Stimulated activated CD4-positive, alpha-beta T cell treated with anti-CD3 and anti-CD28 coated beads, TNF-alpha, amount 100 ng/mL, for 4 hours (primary cell): ENCODE data around the gene SNAP91.
"Not testable (repeated sequence)": the region's sequence is repeated elsewhere in the genome, so short reads cannot be mapped to it uniquely, and the experiment has no call there.

ENCODE experiments used
- DNase-seq, 3 experiments: peaks; one replicate each; pipeline ENCODE4 v3.0.0-alpha.2; 2020; ENCODE audit warnings: low read depth in 3 of 3

SNAP91 gene

DNA sequence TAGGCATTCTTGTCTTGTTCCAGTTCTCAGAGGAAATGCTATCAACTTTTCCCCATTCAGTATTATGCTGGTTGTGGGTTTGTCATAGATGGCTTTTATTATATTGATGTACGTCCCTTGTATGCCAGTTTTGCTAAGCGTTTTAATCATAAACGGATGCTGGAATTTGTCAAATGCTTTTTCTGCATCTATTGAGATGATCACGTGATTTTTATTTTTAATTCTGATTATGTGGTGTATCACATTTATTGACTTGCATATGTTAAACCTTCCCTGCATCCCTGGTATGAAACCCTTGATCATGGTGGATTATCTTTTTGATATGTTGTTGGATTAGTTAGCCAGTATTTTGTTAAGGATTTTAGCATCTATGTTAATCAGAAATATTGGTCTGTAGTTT, 79.0 kb downstream of the SNAP91 start:
- not testable (repeated sequence) for DNase-seq

DNA sequence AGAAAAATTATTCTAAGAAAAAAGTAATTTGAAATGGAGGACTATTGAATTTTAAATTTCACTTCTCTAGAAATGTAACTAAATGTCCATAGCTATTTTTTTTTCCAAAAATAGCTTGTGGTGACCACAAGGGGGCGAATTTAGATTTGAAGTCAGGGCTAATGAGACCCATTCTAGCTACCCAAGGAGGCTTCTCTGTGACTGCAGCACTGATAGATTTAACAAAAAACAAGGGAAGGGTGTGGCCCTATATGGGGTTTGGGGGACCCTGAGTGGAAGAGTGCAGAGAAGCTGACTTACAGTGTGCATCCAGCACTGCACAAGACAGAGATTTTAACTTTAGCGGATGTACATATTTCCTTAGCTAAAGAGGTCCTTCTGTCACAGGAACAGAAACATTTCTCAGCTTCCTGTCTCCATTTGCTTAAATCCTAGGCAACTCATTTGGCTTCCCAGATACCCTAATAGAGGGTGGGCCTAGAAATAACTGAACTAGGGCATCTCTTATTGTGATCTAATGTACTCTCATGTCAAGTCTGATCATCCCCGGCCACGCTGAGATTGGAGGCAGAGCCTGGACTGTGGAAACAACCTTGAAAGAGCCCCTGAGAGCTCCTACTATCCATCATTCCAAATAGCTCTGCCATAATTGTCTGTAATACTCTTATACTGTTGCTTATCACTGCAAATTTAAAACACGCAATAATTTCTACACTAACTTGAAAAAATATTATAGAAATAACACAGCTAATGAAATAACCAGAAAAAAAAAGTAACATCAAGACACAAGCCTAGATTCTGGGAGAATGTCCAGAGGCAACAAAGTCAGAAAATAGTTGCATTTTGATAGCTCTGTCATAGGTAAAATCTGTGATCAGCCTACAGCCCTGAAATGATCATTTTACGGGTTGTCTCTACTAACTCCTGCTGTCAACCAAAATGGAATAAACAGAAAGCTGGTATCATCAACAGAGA, 93.6 kb downstream of the SNAP91 start:
- DNase-seq, result no peak

DNA sequence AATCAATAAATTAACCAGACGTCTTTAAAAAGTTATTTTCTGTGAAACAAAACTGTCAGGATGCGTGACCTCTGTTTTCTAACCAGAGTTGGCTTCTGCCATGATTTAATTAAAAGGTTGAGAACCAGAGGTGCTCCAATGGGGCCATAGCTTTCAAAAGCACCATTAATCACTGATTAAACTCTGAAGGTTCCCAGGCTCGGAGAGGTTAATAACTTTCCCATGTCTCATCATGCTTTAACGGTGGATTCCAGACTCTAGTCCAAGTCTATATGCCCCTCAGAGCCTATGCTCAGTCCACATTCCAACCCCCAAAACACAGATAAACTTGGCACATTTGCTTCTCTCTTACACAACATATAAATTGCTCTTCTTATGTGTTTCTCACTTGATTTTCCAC, 95.5 kb downstream of the SNAP91 start:
- DNase-seq, result no peak

DNA sequence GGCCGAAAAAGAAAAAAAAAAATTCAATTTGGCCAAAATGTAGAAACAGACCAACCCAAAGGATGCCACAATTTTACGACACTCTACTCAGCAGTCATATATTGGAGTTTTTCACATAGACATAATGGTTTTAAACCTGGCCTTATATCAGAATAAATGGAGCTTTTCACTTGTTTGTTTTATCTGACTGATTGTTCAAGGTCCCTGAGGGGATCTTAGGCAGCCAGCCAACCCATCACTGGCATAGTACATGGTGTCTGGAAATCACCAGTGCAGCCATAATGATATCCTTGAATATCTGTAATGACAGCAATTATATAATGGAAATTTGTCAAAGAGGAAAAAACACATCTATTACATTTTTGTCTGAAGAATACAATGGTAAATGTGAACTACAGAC, 99.7 kb downstream of the SNAP91 start:
- DNase-seq, result no peak

DNA sequence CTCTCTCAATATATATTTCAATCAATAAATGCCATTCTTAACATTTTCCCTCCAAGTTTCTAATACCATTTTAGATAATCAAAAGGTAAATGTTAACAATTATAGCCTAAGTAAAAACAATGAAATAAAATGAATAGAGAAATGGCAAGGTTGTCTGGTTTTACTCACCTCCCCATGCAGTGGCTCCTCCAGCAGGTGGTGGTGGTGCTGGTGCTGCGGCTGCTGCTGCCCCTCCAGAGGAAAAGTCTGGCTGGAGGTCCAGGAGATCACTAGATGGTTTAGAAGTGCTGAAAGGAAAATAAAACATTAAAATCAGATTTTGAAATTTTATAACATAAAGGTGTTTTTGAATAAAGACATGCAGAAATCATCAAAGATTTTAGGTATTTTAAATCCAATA, 103.4 kb downstream of the SNAP91 start:
- DNase-seq, result no peak

DNA sequence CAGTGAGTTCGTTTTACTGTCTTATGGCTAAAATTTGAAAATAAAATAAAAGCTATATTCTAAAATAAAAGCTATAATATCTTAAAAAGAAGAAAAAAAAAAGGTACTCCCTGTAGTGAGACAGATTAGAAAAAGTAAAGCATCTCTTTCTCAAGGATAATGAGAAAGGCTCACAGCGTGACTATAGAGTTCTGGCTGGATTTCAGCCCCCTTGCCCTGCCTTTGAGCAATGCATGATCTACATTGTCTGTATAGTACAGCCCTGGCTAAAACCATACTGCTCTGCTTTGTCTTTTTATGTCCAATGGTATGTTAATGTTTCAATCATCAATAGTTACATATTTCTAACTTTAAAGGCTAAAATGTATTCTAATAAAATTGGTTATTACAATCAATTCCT, 105.3 kb downstream of the SNAP91 start:
- no peak for DNase-seq

DNA sequence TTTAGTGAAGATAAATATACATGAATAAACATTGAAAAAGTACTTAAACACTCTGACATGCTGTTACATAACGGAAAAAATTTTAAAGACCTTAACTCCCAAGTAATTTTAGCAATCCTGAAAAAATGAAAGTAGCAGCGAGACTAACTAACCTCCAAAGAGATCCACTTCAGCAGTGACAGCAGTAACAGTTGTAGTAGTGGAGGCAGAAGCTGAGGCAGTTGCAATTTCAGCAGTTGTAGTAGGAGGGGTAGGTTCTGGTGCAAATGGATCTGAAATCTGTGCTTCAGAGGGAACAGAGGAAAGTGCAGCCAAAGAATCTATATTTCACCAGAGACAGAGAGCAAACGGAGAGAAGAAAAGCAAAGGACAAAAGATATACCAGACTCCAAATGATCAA, 107.8 kb downstream of the SNAP91 start:
- no peak for DNase-seq

DNA sequence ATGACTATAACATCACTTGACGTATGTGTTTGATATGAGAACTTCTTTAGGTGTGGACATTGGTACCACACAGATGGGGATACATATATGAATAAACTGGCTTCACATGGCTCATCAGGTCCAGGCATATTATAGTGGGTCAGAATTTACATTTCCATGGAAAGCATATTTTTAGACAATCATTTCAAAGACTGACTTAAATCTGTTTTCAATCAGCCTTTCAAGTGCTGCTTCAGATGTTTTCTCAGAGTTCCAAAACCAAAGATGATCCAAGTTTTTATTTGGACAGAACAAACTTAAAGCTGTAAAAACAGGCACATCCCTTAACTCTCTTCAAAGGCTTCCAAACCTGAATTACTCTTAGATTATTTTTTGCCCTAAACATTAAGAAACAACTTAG, 108.4 kb downstream of the SNAP91 start:
- no peak for DNase-seq

DNA sequence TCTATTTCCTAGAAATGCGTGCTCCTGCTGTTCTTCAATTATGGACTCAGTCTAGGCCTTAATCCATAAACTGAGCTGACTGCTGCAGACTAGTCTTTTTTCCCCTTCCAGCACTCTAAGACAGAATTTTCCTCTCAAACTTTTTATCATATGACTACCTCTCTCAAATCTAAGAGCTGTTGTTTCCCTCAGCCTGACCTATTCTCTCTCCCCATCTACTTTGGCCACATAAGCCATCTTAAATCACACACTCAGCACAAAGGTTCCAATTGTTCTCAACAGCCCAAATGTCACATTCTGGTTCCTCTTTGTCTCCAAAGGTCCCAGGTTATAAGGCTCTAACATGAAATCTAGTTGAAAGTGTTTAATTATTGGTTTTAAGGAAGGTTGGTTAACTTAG, 111.4 kb downstream of the SNAP91 start:
- DNase-seq, result no peak

DNA sequence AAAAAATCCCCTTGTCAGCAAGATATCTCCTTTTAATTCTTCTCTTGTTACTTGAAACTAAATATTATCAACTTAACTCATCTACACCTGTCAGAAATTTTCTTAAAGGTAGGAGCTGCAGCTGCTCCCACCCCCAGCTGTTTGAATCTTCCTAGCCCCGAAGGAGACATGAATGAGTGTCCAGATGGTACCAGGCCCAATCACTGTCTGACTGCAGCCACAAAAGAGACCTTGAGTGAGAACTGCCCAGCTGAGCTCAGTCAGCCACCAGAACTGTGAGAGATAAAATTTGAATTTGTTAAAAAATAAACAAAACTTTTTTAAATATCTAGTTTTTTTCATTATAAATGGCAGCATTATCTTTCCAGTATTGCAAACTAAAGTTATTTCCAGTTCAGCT, 111.8 kb downstream of the SNAP91 start:
- DNase-seq, result no peak

DNA sequence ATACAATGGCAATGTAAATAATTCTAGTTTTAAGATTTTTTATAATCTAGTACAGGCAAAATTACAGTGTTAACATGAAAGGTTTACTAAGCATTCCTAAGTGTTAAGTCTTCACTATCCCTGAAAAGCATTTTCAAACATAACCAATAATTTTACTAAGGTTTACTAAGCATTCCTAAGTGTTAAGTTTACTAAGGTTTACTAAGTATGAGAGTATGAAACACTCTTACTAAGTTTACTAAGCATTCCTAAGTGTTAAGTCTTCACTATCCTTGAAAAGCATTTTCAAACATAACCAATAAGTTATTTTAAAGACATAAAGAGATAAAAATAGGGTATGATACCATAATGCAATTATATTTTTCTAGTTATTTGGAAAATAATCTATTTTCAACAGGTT, 114.0 kb downstream of the SNAP91 start:
- DNase-seq, result no peak

DNA sequence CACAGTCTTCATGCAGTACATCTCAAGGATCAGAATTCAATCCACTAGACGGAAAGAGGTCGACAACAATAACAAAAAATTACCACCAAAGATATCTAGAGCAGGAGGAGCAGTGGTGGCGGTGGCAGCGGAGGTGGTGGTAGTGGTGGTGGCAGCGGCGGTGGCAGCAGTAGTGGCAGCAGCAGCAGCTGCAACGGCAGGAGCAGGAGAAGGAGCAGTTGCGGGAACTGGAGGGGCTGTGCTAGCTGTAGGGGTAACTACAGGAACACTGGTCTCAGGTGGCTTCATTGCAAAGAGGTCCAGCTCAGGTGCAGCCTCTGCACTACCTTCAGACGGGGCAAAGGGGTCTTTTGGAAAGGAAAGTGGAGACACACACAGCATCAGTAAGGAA, 115.5 kb downstream of the SNAP91 start:
- no peak for DNase-seq

DNA sequence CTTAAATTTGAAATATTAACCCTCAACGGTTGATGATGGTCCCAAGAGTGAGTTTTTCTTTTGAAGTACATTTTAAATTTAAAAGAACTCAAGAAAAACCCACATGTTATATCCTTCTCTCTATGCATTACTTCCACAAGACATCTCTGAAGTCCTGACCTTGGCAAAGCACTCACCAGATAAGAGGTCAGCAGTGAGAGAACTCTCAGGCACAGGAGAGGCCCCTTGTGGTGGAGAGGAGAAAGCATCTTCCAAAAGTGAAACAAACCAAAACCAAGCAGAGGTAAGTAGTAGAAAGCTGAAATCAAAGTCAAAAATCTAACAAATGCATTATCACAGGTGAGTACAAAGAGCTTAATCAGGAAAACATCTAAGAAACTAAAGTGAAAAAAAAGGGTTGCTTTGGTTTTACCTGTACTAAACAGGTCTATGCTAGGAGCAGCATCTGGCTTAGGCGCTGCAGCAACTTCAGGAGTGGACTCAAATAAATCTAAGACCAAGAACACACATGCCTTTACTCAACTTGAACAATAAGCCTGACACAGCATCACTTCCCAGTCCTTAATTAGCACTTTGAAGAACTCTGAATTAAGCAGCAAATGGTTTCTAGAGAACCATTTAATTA, 116.0 kb downstream of the SNAP91 start:
- no peak for DNase-seq

DNA sequence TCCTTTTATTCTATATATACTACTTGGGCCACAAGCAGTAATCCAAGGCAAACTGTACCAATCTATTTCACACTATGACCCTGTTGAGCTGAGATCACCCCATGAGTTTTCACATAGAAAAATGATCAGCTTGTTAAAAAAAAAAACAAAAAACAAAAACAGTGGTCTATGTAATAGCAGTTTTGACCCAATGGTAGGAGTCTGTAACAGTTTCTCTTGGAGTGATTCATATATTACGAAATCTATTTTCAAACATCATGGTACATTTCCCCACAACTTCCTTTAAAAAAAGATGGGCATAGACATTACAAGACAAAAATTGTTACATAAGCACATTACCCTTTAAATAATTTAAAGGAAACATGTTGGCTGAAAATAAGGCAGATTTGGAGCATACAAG, 118.5 kb downstream of the SNAP91 start:
- DNase-seq, result no peak

DNA sequence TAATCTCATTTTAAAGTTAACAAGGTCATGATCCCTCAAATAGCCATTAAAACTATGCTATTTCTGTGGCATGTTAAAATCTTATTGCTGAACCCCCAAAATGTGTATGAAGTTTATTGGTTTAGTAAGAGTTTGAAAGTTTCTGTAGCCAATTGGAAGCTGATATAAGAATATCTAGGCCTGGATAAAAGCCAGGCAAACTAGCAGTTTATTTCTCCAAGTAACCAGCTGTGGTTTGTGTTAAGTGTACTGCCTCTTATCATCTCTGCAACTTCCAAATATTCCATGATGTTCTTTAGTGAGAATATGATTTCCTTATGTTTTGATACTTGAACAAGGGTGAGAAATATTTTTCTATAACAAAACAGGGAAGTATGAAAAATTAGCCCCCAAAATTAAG, 119.8 kb downstream of the SNAP91 start:
- DNase-seq, result no peak

DNA sequence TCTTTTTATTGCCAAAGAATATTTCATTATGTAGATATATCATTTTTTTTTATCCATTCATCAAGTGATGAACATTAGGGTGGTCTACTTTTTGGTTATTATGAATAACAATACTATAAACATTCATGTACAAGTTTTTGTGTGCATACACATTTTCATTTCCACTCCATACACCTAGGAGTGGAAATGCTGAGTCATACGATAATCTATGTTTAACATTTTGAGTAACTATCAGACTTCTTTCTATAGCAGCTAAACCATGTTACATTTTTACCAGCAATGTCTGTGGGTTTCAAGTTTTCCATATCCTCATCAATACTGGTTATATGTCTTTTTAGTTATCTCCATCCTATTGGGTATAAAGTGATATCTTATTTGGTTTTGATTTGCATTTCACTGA, 130.8 kb downstream of the SNAP91 start:
- DNase-seq, result no peak

DNA sequence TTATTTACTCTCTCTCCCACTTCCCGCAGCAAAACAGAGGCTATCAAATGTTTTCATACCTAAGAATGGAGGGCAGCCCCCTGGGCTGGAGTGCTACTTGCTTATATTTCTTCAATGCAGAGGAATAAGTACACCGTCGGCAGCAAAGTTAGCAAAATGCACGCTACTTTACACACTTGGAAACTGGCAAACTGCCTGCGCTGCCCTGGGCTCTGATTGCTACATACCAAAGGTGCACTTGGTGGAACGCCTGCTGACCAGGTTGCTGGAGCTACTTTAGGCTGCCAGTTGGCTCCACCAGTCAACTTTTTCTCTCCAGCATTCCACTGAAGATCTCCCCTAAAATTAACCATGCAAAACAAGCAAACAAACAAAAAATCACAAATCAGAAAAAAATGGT, 134.1 kb downstream of the SNAP91 start:
- no peak for DNase-seq

DNA sequence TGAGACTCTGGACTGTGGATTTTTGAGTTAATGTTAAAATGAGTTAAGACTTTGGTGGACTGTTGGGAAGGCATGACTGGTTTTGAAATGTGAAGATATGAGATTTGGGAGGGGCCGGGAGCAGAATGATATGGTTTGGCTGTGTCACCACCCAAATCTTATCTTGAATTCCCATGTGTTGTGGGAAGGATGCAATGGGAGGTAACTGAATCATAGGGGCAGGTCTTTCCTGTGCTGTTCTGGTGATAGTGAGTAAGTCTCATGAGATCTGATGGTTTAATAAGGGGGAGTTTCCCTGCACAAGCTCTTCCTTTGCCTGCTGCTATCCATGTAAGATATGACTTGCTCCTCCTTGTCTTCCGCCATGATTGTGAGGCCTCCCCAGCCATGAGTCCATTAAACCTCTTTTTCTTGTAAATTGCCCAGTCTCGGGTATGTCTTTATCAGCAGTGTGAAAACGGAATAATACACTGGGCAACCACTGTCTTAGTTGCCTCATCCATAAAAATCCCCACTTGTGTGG, 137.2 kb downstream of the SNAP91 start:
- not testable (repeated sequence) for DNase-seq

DNA sequence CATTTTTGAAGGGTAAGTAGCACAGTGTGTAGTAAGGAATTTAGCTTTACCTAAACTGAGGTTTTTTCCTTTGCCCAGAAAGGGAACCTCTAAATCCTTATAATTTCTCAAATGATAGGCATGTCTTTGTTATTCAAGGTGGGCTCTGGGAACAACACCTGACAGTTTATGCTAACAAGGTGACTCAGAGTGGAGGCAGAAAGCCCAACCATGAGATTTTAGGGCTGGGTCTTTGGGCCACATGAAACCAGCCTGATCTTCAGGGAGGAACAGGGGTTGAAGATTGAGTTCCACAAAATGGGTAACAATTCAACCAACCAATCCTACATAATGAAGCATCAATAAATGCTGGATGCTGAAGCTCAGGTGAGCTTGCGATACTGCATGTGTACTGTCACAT, 149.9 kb downstream of the SNAP91 start:
- no peak for DNase-seq

DNA sequence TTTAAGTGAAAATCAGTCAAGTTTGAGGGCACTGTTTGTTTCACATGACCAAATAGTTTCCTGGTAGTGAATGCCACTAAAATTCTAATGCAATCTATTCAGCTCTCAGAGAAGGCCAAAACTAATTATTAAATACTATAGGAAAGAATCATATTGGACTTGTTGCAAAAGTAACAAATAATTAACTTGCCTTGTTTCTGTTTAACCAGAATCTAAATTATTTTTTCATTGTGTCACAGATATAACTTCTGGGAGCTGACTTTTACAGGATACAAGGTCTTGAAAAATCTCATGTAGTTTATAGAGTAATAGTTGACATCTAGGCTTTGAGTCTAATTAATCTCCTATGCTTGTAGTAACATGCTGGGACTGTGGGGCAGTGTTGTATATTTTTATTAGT, 152.0 kb downstream of the SNAP91 start:
- no peak for DNase-seq

DNA sequence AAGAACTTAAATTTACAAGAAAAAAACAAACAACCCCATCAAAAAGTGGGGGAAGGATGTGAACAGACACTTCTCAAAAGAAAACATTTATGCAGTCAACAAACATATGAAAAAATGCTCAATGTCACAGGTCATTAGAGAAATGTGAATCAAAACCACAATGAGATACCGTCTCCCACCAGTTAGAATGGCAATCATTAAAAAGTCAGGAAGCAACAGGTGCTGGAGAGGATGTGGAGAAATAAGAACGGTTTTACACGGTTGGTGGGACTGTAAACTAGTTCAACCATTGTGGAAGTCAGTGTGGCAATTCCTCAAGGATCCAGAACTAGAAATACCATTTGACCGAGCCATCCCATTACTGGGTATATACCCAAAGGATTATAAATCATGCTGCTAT, 157.2 kb downstream of the SNAP91 start:
- DNase-seq, result not testable (repeated sequence)

DNA sequence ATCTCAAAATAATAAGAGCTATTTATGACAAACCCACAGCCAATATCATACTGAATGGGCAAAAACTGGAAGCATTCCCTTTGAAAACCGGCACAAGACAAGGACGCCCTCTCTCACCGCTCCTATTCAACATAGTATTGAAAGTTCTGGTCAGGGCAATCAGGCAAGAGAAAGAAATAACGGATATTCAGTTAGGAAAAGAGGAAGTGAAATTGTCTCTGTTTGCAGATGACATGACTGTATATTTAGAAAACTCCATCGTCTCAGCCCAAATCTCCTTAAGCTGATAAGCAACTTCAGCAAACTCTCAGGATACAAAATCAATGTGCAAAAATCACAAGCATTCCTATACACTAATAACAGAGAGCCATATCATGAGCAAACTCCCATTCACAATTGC, 158.4 kb downstream of the SNAP91 start:
- DNase-seq, result not testable (repeated sequence)

DNA sequence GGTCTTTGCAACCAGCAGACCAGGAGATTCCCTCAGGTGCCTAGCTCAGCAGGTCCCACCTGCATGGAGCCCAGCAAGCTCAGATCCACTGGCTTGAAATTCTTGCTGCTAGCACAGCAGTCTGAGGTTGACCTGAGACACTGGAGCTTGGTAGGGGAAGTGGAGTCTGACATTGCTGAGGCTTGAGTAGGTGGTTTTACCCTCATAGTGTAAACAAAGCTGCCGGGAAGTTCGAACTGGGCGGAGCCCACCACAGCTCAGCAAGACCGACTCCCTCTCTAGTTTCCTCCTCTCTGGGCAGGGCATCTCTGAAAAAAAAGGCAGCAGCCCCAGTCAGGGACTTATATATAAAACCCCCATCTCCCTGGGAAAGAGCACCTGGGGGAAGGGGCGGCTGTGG, 162.3 kb downstream of the SNAP91 start:
- DNase-seq, result no peak
